Lower lobe of right lung (tissue), 2 donors: ENCODE data around the gene ADIPOR2. TPM values are rescaled to one million over a fixed set of nuclear protein-coding genes. Genes with fewer than 3 reads are reported as not detected.
A peak's percentile ranks its signal among the peaks of the same experiment; 100 is the strongest.

ENCODE experiments used
- ATAC-seq, 2 donors: fragments of 200-7000 bp; cut with Tn5 transposase; one replicate each; pipeline ENCODE4 v1.9.1; 2020 to 2022; ENCODE audit warnings: mild to moderate bottlenecking in 2 of 2, moderate library complexity in 2 of 2
- DNase-seq: peaks from one replicate; pipeline ENCODE4 v3.0.0-alpha.2; 2020
- H3K27ac ChIP-seq: fragments of 200-600 bp; one replicate; pipeline ENCODE4 v1.8.0; 2022
- H3K27me3 ChIP-seq: fragments of 200-600 bp; one replicate; pipeline ENCODE4 v1.8.0; 2022; ENCODE audit warnings: low read depth
- H3K36me3 ChIP-seq: fragments of 200-600 bp; one replicate; pipeline ENCODE4 v1.8.0; 2022; ENCODE audit warnings: mild to moderate bottlenecking
- H3K4me1 ChIP-seq: fragments of 200-600 bp; one replicate; pipeline ENCODE4 v1.8.0; 2022
- H3K4me3 ChIP-seq: fragments of 200-600 bp; one replicate; pipeline ENCODE4 v1.8.0; 2022; ENCODE audit warnings: mild to moderate bottlenecking
- H3K9me3 ChIP-seq: fragments of 200-600 bp; one replicate; pipeline ENCODE4 v1.8.0; 2022
- CTCF ChIP-seq: fragments of 200-600 bp; IDR thresholded peaks from one replicate; pipeline ENCODE4 v1.8.0; 2022; ENCODE audit warnings: antibody characterized with exemption, mild to moderate bottlenecking
- intact Hi-C: fragments of 100-400 bp; cut with DNase I; formaldehyde crosslinking; loops from one replicate; pipeline ENCODE4 v1.11.0; 2022
- microRNA-seq: library from miRNA; unstranded; fragments of <30 nt; microRNA quantifications from one replicate; pipeline ENCODE4 v1.2.0, GENCODE V29; 2020; ENCODE audit warnings: borderline number of aligned reads
- total RNA-seq: library from RNA; stranded (reverse); fragmentation: NEBNext Ultra II Directional; extraction: Animal tissue kit (Norgen Biotek cat#: 25700); gene quantifications from one replicate; pipeline ENCODE4 v1.2.1, GENCODE V29; 2021
- donor health status: DM: no; HTN: yes; CAD: no; lungs with severe emphysema.

The ADIPOR2 gene
- total RNA-seq, 1 donor from 2014 or later, result 83.8 TPM

GRCh38 chr12:1835211-1836131, 144.6 kb downstream of the ADIPOR2 start:
- intact Hi-C loops, result no loop called here
- Histone ChIP-seq H3K4me1 (no peaks in the 10 kb centered on the region), H3K27me3 (peaks cover 45% of the 10 kb centered on the region), H3K4me3 (no peak overlapping the region), H3K9me3 (no peaks in the 10 kb centered on the region), H3K27ac (no peak overlapping the region), H3K36me3 (no peaks in the 10 kb centered on the region)
- DNase-seq (peak; percentile 24), ATAC-seq (no peak)
- TF ChIP-seq CTCF, result no peak

DNA sequence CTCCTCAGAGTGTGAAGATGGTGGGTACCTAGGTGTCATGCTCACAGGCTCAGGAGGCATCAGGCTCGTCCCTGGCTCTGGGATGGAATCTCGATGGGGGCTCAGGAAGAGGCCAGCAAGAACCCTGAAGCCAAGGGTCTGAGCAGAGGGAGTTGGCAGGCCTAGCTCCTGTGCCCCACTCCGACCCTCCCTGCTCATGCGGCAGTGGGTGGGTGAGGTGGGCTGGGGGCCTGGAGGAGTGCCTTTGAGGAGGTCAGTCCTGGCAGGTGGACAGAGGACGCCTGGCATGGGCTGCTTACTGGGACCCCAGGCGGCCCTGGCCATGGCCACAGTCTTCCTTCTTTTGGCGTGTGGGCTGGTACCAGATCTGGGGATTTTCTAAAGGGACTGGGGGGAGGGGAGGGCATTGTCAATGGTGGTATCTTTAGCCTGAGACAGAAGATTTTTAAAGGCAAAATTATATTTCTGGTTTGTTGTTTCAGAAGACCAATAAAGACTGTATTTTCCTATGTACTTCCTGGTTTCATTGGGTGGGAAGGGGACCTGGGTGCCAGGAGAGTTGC, 145.5 kb downstream of the ADIPOR2 start:
- no peaks in the 10 kb centered on the region for H3K4me1 ChIP-seq
- H3K36me3 ChIP-seq, result no peaks in the 10 kb centered on the region
- intact Hi-C loops, result no loop called here
- H3K27ac ChIP-seq, result no peak overlapping the region
- peaks cover 36% of the 10 kb centered on the region for H3K27me3 ChIP-seq
- ATAC-seq, result no peak
- no peaks in the 10 kb centered on the region for H3K9me3 ChIP-seq
- H3K4me3 ChIP-seq, result no peak overlapping the region
- peak; percentile 19 for DNase-seq
- TF ChIP-seq CTCF, result no peak

GRCh38 chr12:1836854-1837421, 146.1 kb downstream of the ADIPOR2 start:
- no peak for ATAC-seq
- Histone ChIP-seq H3K36me3 (no peaks in the 10 kb centered on the region), H3K27me3 (peaks cover 34% of the 10 kb centered on the region), H3K27ac (no peak overlapping the region), H3K9me3 (no peaks in the 10 kb centered on the region), H3K4me1 (no peaks in the 10 kb centered on the region), H3K4me3 (no peak overlapping the region)
- DNase-seq, result peak; percentile 28
- no peak for TF ChIP-seq CTCF
- intact Hi-C loops, result no loop called here

DNA sequence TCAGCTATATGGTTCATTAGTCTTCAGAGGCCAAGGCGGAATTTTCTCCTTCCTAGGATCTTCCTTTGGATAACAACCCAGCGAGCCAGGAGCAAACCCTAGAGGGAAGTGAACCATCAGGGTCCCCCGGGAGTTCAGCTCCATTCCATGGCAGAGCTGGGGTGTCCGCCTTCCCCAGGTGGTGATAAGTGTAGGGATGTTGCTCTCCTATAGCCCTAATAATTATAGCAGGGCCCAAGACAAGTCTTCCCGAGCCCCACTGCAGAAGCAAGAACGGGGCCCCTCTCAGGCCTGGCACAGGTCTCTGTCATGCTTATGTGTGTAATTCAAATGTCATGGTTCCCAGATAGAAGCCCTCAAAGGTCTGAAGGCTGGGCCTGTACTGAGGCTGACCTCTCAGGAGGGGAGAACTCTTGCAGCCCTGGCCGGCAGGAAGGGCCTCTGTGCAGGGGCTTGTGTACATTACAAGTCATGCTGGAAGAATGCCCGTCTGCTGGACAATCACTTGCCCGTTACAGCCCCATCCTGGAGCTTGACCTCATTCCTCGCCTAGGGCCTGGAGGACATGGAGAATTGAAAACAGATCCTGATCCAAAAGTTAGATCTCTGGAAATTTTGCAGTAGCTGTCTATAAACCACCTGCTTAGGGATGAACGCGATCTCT, 146.8 kb downstream of the ADIPOR2 start:
- Histone ChIP-seq H3K27ac (no peak overlapping the region), H3K4me1 (no peaks in the 10 kb centered on the region), H3K9me3 (no peaks in the 10 kb centered on the region), H3K27me3 (peaks cover 35% of the 10 kb centered on the region), H3K4me3 (no peak overlapping the region), H3K36me3 (no peaks in the 10 kb centered on the region)
- no peak for DNase-seq
- no peak for TF ChIP-seq CTCF
- intact Hi-C loops, result no loop called here
- no peak for ATAC-seq

Small RNA genes within 50 kb of the gene (microRNA-seq; reads per million reads assigned to microRNA genes)
- gene MIR3649, result not detected

Other genes with a start within 250 kb of the ADIPOR2 start
- 16.6 TPM for gene FBXL14, start 96.5 kb upstream of the ADIPOR2 start, total RNA-seq
- gene WNT5B, start 61.8 kb upstream of the ADIPOR2 start, total RNA-seq, result 6.1 TPM
- not detected for gene LRTM2, start 129.5 kb downstream of the ADIPOR2 start, total RNA-seq
- 7.0 TPM for gene CACNA2D4, start 227.6 kb downstream of the ADIPOR2 start, total RNA-seq